Lung (tissue), 12 donors: ENCODE measurements around the gene C4orf17. TPM values are rescaled to one million over a fixed set of nuclear protein-coding genes. Genes with fewer than 3 reads are reported as not detected.
"Not testable (repeated sequence)": the region's sequence is repeated elsewhere in the genome, so short reads cannot be mapped to it uniquely, and the experiment has no call there.

Experiments used
- ATAC-seq: fragments of 200-7000 bp; cut with Tn5 transposase; one replicate; pipeline ENCODE4 v1.9.1; 2020; ENCODE audit warnings: moderate number of reproducible peaks; ENCODE audit not compliant: insufficient read depth, low FRiP score
- DNase-seq, 3 donors: peaks; one replicate each; pipeline ENCODE4 v3.0.0-alpha.2; 2013 to 2017
- H3K27ac ChIP-seq, 2 donors: one replicate each; pipeline ENCODE4 v1.5.1; 2013; ENCODE audit warnings: mild to moderate bottlenecking in 2 of 2, moderate library complexity in 2 of 2, control low read depth in 1 of 2, inconsistent platforms in 1 of 2, low read depth in 1 of 2, low read length in 1 of 2
- H3K27me3 ChIP-seq, 3 donors: one replicate each; pipeline ENCODE4 v1.5.1; 2013; ENCODE audit warnings: low read length in 2 of 3; ENCODE audit not compliant: control insufficient read depth in 3 of 3, insufficient read depth in 3 of 3
- H3K36me3 ChIP-seq, 4 donors: one replicate each; pipeline ENCODE4 v1.5.1; 2013; ENCODE audit warnings: low read length in 4 of 4, mild to moderate bottlenecking in 1 of 4, moderate library complexity in 1 of 4; ENCODE audit not compliant: control insufficient read depth in 4 of 4, insufficient read depth in 4 of 4
- H3K4me1 ChIP-seq, 5 donors: one replicate each; pipeline ENCODE4 v1.5.1; 2013; ENCODE audit warnings: low read length in 5 of 5, mild to moderate bottlenecking in 2 of 5, moderate library complexity in 1 of 5; ENCODE audit not compliant: control insufficient read depth in 5 of 5, insufficient read depth in 5 of 5
- H3K4me3 ChIP-seq: one replicate; pipeline ENCODE4 v1.5.1; 2013; ENCODE audit warnings: mild to moderate bottlenecking, control low read depth, moderate library complexity
- H3K9ac ChIP-seq, 2 donors: one replicate each; pipeline ENCODE4 v1.5.1; 2013; ENCODE audit warnings: low read length in 2 of 2, control low read depth in 1 of 2; ENCODE audit not compliant: insufficient read depth in 1 of 2
- H3K9me3 ChIP-seq, 4 donors: one replicate each; pipeline ENCODE4 v1.5.1; 2013; ENCODE audit warnings: low read length in 3 of 4, mild to moderate bottlenecking in 1 of 4, moderate library complexity in 1 of 4; ENCODE audit not compliant: control insufficient read depth in 4 of 4, insufficient read depth in 3 of 4
- CTCF ChIP-seq: IDR thresholded peaks from 2 replicates; pipeline ENCODE4 v1.5.1; 2012; ENCODE audit warnings: mild to moderate bottlenecking; ENCODE audit errors: control extremely low read depth, extremely low read depth
- WGBS, 2 donors: extraction: QIAGEN DNeasy Blood & Tissue Kit; methylation state at CpG; one replicate each; pipeline ENCODE4 v1.1.7; 2013; 5-methylcytosine and 5-hydroxymethylcytosine counted together
- polyA plus RNA-seq, 2 donors: library from polyadenylated mRNA; stranded (reverse); fragments of 200-250 nt; gene quantifications; one replicate each; pipeline ENCODE4 v1.2.1, GENCODE V29; 2013
- total RNA-seq, 2 donors: library from RNA; depleted of rRNA in 1 of 2; stranded (reverse); fragments of >200 nt in 1 of 2; gene quantifications; one replicate each; pipeline ENCODE4 v1.2.1, GENCODE V29; 2014 to 2021
- donor health status: control.
- donor health status: control.
- donor health status: Bipolar disorder and iron deficiency.
- donor health status: healthy.
- donor health status: DM: yes; HTN: yes; CAD: no.

The C4orf17 gene
- total and polyA plus RNA-seq, 4 donors = not detected

GRCh38 chr4:99471896-99472295 is 38.9 kb upstream of the C4orf17 start:
- Histone ChIP-seq H3K4me3 (no peak overlapping the region), H3K36me3 (no peaks in the 10 kb centered on the region), H3K27ac (no peak overlapping the region), H3K27me3 (no peaks in the 10 kb centered on the region), H3K4me1 (no peaks in the 10 kb centered on the region), H3K9ac (no peak overlapping the region), H3K9me3 (no peaks in the 10 kb centered on the region)
- no peak for TF ChIP-seq CTCF
- no peak for DNase-seq
- WGBS, 2 donors = 21 to 50% methylated on average over 1 of the region's 1 CpG
- no peak for ATAC-seq

- no peaks in the 10 kb centered on the region for H3K36me3 ChIP-seq
- no peak for TF ChIP-seq CTCF
- DNase-seq (no peak), ATAC-seq (no peak)
- no peak overlapping the region for H3K9ac ChIP-seq
- WGBS, 2 donors = 88 to 97% methylated on average over 1 of the region's 1 CpG
- no peaks in the 10 kb centered on the region for H3K9me3 ChIP-seq
- no peaks in the 10 kb centered on the region for H3K4me1 ChIP-seq
- H3K4me3 ChIP-seq = no peak overlapping the region
- no peaks in the 10 kb centered on the region for H3K27me3 ChIP-seq
- no peak overlapping the region for H3K27ac ChIP-seq
Measured at GRCh38 chr4:99473131-99473530, 37.7 kb upstream of the C4orf17 start.

GRCh38 chr4:99483636-99484035 is 27.2 kb upstream of the C4orf17 start:
- H3K4me1 ChIP-seq = no peaks in the 10 kb centered on the region
- no peaks in the 10 kb centered on the region for H3K27me3 ChIP-seq
- DNase-seq (no peak), ATAC-seq (no peak)
- no peak overlapping the region for H3K27ac ChIP-seq
- H3K9me3 ChIP-seq = peaks cover 0 to 24% (median 3%) of the 10 kb centered on the region in 4 donors
- no peak for TF ChIP-seq CTCF
- no peak overlapping the region for H3K9ac ChIP-seq
- WGBS, 2 donors = 87 to 96% methylated on average over 1 of the region's 1 CpG
- H3K36me3 ChIP-seq = no peaks in the 10 kb centered on the region
- no peak overlapping the region for H3K4me3 ChIP-seq

- Histone ChIP-seq H3K9ac (no peak overlapping the region), H3K4me1 (no peaks in the 10 kb centered on the region), H3K4me3 (no peak overlapping the region), H3K36me3 (no peaks in the 10 kb centered on the region), H3K27ac (no peak overlapping the region), H3K27me3 (no peaks in the 10 kb centered on the region), H3K9me3 (peaks cover 0 to 24% (median 3%) of the 10 kb centered on the region in 4 donors)
- DNase-seq (no peak), ATAC-seq (no peak)
- WGBS, 2 donors = 97 to 99% methylated on average over 1 of the region's 1 CpG
- no peak for TF ChIP-seq CTCF
Measured at GRCh38 chr4:99485212-99485611, 25.6 kb upstream of the C4orf17 start.

GRCh38 chr4:99486648-99487047 is 24.2 kb upstream of the C4orf17 start:
- not testable (repeated sequence) for ATAC-seq, DNase-seq, H3K27me3 ChIP-seq, H3K9ac ChIP-seq, H3K4me1 ChIP-seq, H3K4me3 ChIP-seq, H3K36me3 ChIP-seq, H3K27ac ChIP-seq
- 78 to 84% methylated on average over 3 of the region's 3 CpGs for WGBS, 2 donors
- H3K9me3 ChIP-seq = peaks cover 0 to 24% (median 3%) of the 10 kb centered on the region in 4 donors
